Kidney (tissue), 14 donors: ENCODE measurements around the gene TCF4. TPM values are rescaled to one million over a fixed set of nuclear protein-coding genes. Genes with fewer than 3 reads are reported as not detected.
A peak's percentile ranks its signal among the peaks of the same experiment; 100 is the strongest.

Source experiments
- DNase-seq, 5 donors: peaks; one replicate each; pipeline ENCODE4 v3.0.0-alpha.2; 2013 to 2020
- FAIRE-seq: peaks from 2 replicates; lab custom pipeline; 2012; peaks lifted over from hg19 to GRCh38; lab: Jason Lieb, UNC
- H3K27ac ChIP-seq, 2 donors: one replicate each; pipeline ENCODE4 v1.7.0; 2013; ENCODE audit warnings: low read depth in 2 of 2, low read length in 2 of 2, inconsistent platforms in 1 of 2
- H3K27me3 ChIP-seq: one replicate; pipeline ENCODE4 v1.7.1; 2013; ENCODE audit warnings: low read length, inconsistent platforms; ENCODE audit not compliant: control insufficient read depth, insufficient read depth
- H3K36me3 ChIP-seq, 3 donors: one replicate each; pipeline versions ENCODE4 v1.7.0 to v1.7.1; 2013; ENCODE audit warnings: low read length in 3 of 3, control low read depth in 1 of 3, inconsistent platforms in 1 of 3; ENCODE audit not compliant: insufficient read depth in 3 of 3, control insufficient read depth in 2 of 3
- H3K4me1 ChIP-seq, 3 donors: one replicate each; pipeline versions ENCODE4 v1.7.0 to v1.7.1; 2013; ENCODE audit warnings: low read length in 3 of 3, inconsistent platforms in 1 of 3, low read depth in 1 of 3; ENCODE audit not compliant: control insufficient read depth in 2 of 3, insufficient read depth in 2 of 3
- H3K4me3 ChIP-seq, 3 donors: one replicate each; pipeline versions ENCODE4 v1.7.0 to v1.8.1; 2013; ENCODE audit warnings: low read length in 3 of 3, control low read depth in 1 of 3, inconsistent platforms in 1 of 3
- H3K9ac ChIP-seq, 3 donors: one replicate each; pipeline versions ENCODE4 v1.7.0 to v1.7.1; 2013; ENCODE audit warnings: low read length in 3 of 3, control low read depth in 1 of 3, inconsistent platforms in 1 of 3
- H3K9me3 ChIP-seq, 3 donors: one replicate each; pipeline versions ENCODE4 v1.7.0 to v1.7.1; 2013; ENCODE audit warnings: low read length in 3 of 3, control low read depth in 1 of 3, inconsistent platforms in 1 of 3; ENCODE audit not compliant: control insufficient read depth in 2 of 3, insufficient read depth in 1 of 3
- intact Hi-C: fragments of 100-400 bp; cut with DNase I; formaldehyde crosslinking; loops from one replicate; pipeline ENCODE4 v1.11.1; 2022
- polyA plus RNA-seq: library from polyadenylated mRNA; stranded (reverse); fragments of 350-450 nt; fragmentation: Illumina TruSeq; extraction: RNeasy Lipid Tissue Mini Kit (QIAGEN cat#74804); gene quantifications from one replicate; pipeline ENCODE4 v1.2.3, GENCODE V29; 2014; ENCODE audit warnings: low read depth, low replicate concordance; ENCODE audit not compliant: insufficient read depth
- total RNA-seq: library from RNA; stranded (reverse); fragmentation: NEBNext Ultra II Directional; extraction: Animal tissue kit (Norgen Biotek cat#: 25700); gene quantifications from one replicate; pipeline ENCODE4 v1.2.1, GENCODE V29; 2021
- TF ChIP-seq, protein P1 (sequence below): IDR thresholded peaks from 3 replicates; pipeline ENCODE4 v1.5.1; 2012; ENCODE audit warnings: mild to moderate bottlenecking, moderate library complexity, borderline replicate concordance; ENCODE audit not compliant: insufficient read depth; ENCODE audit errors: extremely low read depth
- donor health status: control.
- donor health status: control.
- donor health status: control.
- donor health status: control.
- donor health status: control.
- donor health status: DM: yes; HTN: yes; CAD: no.
- donor health status: Normal renal cell carcinoma (clear cell type).

The TCF4 gene
- total and polyA plus RNA-seq, 2 donors from 2014 or later: 4.4 to 60.3 TPM

DNA sequence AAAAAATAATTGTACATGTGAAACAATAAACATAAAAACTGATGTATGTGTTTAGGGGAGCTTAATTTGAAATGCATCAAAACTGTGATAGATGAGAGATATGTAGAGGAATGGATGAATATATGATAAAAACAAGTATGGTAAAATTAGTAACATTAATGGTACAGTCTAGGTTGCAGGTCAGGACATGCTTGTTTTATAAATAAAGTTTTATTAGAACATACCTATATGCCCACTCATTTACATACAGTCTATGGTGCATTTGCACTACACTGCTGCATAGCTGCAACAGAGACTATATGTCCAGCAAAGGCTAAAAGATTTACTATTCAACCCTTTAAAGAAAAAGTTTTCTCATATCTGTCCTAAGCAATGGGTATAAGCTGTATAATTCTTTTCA lies 392.1 kb downstream of the TCF4 start:
- Histone ChIP-seq H3K27me3 (no peaks in the 10 kb centered on the region), H3K27ac (no peak overlapping the region), H3K9me3 (no peaks in the 10 kb centered on the region), H3K9ac (no peak overlapping the region), H3K4me1 (no peaks in the 10 kb centered on the region), H3K4me3 (no peak overlapping the region), H3K36me3 (no peaks in the 10 kb centered on the region)
- intact Hi-C loops: no loop called here
- TF ChIP-seq, protein P1, sequence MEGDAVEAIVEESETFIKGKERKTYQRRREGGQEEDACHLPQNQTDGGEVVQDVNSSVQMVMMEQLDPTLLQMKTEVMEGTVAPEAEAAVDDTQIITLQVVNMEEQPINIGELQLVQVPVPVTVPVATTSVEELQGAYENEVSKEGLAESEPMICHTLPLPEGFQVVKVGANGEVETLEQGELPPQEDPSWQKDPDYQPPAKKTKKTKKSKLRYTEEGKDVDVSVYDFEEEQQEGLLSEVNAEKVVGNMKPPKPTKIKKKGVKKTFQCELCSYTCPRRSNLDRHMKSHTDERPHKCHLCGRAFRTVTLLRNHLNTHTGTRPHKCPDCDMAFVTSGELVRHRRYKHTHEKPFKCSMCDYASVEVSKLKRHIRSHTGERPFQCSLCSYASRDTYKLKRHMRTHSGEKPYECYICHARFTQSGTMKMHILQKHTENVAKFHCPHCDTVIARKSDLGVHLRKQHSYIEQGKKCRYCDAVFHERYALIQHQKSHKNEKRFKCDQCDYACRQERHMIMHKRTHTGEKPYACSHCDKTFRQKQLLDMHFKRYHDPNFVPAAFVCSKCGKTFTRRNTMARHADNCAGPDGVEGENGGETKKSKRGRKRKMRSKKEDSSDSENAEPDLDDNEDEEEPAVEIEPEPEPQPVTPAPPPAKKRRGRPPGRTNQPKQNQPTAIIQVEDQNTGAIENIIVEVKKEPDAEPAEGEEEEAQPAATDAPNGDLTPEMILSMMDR: no peak
- DNase-seq (no peak), FAIRE-seq (no peak)

DNA sequence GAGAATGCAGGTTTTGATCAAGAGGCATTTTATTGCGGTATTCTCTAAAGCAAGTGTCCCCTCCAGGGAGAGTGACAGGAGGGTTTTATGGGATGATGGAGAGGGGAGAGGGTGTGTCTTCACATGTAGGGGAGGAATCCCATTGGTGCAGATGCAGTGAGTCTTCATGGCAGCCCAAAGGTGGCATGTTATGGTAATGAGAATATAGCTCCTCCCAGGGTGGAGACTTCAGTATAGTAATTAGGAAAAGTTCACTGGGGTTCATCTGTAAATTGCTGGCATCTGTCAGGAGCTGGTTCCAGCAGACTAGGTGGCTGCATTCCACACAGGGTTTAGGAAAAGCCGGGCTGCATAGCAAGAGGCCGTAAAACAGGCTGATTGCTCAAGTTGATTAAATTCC lies 398.0 kb downstream of the TCF4 start:
- H3K9ac ChIP-seq: no peak overlapping the region
- H3K4me1 ChIP-seq: no peaks in the 10 kb centered on the region
- DNase-seq (peak in 3 of 5 donors; percentile 59 to 70 (median 70)), FAIRE-seq (no peak)
- H3K4me3 ChIP-seq: no peak overlapping the region
- no peaks in the 10 kb centered on the region for H3K36me3 ChIP-seq
- no peak overlapping the region for H3K27ac ChIP-seq
- TF ChIP-seq, protein P1: no peak
- intact Hi-C loops: no loop called here
- H3K27me3 ChIP-seq: no peaks in the 10 kb centered on the region
- H3K9me3 ChIP-seq: no peaks in the 10 kb centered on the region

DNA sequence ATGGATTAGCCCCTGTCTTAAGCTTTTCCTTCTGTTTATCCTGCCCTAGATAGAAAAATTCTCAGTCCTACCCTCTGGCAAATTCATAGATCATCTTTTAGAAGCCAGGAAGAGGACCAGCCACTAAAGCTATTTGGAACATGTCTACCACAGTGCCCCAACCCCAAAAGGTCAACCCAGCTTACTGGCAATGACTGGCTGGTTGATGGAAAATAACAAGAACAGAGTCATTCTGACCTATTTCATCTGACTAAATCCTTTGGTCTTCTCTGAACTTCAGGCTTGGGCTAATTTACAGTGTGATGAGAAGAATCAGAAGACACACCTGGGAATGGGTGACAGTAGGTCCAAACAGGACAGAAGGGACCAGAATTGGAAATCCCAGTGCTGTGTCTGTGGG lies 401.4 kb downstream of the TCF4 start:
- Histone ChIP-seq H3K9ac (no peak overlapping the region), H3K27ac (no peak overlapping the region), H3K4me1 (no peaks in the 10 kb centered on the region), H3K36me3 (no peaks in the 10 kb centered on the region), H3K27me3 (no peaks in the 10 kb centered on the region), H3K9me3 (no peaks in the 10 kb centered on the region), H3K4me3 (no peak overlapping the region)
- TF ChIP-seq, protein P1: no peak
- DNase-seq (no peak), FAIRE-seq (no peak)
- intact Hi-C loops: no loop called here

DNA sequence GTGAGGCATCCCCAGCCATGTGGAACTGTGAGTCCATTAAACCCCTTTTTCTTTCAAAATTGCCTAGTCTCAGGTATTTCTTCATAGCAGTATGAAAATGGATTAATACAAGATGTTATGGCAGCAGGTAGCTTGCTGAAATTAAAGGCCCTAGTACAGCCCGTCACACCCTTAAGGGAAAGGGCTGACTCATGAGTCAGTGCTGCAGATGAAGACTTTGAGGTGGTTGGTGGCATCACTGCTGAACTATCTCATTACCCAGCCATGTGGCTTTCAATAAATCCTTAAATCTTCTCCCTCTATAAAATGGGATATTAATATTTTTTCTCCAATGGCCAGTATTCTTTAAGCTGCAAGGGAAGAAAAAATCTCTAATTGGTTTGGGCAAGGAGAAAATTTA lies 402.6 kb downstream of the TCF4 start:
- intact Hi-C loops: no loop called here
- H3K27me3 ChIP-seq: no peaks in the 10 kb centered on the region
- H3K9ac ChIP-seq: no peak overlapping the region
- H3K4me1 ChIP-seq: no peaks in the 10 kb centered on the region
- H3K36me3 ChIP-seq: no peaks in the 10 kb centered on the region
- DNase-seq (no peak), FAIRE-seq (no peak)
- H3K9me3 ChIP-seq: no peaks in the 10 kb centered on the region
- TF ChIP-seq, protein P1: no peak
- no peak overlapping the region for H3K27ac ChIP-seq
- H3K4me3 ChIP-seq: no peak overlapping the region
